Measurements from ENCODE around the gene NCF4. TPM values are rescaled to one million over a fixed set of nuclear protein-coding genes. Genes with fewer than 3 reads are reported as not detected.

NCF4 gene
- total and polyA plus RNA-seq, 9 of the 15 experiments (the other 6 are each of a cell fraction or from before 2014, with no cell fraction given), result 0.04 to 0.95 (median 0.33) TPM

GRCh38 chr22:36852056-36852973 lies 8.5 kb upstream of the NCF4 start:
- no peak for FAIRE-seq
- intact Hi-C loops (cut with micrococcal nuclease), result loop anchor here (2.0 kb wide), 1 partner anchor 70 kb away; no protein-coding TSS in a partner anchor
- ATAC-seq, result no peak
- 12% methylated on average over 6 of the region's 7 CpGs for WGBS (ENCODE audit: insufficient coverage, low coverage, missing lambda C conversion rate)
- H3K79me2 ChIP-seq (ENCODE audit: control insufficient read depth, insufficient read depth, low read length), result no peaks in the 10 kb centered on the region
- peaks cover 0 to 29% of the 10 kb centered on the region in 2 experiments; a peak in 2 of 5 replicates for H3K27me3 ChIP-seq (ENCODE audit: control insufficient read depth in 2 of 2, insufficient read depth in 2 of 2, low read length in 2 of 2)
- H2AFZ ChIP-seq (ENCODE audit: low read depth, low read length), result no peak overlapping the region
- H4K20me1 ChIP-seq (replicated peaks; ENCODE audit: control insufficient read depth, insufficient read depth, low read length), result no peaks in the 10 kb centered on the region; the same call in 1 of the 2 replicates
- no peaks in the 10 kb centered on the region for H3K9me1 ChIP-seq (ENCODE audit: control insufficient read depth, insufficient read depth, low read length)
- in situ Hi-C loops (cut with MboI), result no loop called here
- TF ChIP-seq, protein P1, sequence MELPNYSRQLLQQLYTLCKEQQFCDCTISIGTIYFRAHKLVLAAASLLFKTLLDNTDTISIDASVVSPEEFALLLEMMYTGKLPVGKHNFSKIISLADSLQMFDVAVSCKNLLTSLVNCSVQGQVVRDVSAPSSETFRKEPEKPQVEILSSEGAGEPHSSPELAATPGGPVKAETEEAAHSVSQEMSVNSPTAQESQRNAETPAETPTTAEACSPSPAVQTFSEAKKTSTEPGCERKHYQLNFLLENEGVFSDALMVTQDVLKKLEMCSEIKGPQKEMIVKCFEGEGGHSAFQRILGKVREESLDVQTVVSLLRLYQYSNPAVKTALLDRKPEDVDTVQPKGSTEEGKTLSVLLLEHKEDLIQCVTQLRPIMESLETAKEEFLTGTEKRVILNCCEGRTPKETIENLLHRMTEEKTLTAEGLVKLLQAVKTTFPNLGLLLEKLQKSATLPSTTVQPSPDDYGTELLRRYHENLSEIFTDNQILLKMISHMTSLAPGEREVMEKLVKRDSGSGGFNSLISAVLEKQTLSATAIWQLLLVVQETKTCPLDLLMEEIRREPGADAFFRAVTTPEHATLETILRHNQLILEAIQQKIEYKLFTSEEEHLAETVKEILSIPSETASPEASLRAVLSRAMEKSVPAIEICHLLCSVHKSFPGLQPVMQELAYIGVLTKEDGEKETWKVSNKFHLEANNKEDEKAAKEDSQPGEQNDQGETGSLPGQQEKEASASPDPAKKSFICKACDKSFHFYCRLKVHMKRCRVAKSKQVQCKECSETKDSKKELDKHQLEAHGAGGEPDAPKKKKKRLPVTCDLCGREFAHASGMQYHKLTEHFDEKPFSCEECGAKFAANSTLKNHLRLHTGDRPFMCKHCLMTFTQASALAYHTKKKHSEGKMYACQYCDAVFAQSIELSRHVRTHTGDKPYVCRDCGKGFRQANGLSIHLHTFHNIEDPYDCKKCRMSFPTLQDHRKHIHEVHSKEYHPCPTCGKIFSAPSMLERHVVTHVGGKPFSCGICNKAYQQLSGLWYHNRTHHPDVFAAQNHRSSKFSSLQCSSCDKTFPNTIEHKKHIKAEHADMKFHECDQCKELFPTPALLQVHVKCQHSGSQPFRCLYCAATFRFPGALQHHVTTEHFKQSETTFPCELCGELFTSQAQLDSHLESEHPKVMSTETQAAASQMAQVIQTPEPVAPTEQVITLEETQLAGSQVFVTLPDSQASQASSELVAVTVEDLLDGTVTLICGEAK (IDR thresholded peaks at IDR 0.05), result no peak
- TF ChIP-seq, protein P1 (CRISPR knock-in tag; IDR thresholded peaks at IDR 0.05), result 0 out of 2 replicates have a peak, but pooled peaks have one; percentile 16
- TF ChIP-seq NFYB (IDR thresholded peaks at IDR 0.05; ENCODE audit: extremely low read depth, insufficient read length) (peak; percentile 72), ZNF140 (CRISPR knock-in tag; IDR thresholded peaks at IDR 0.05) (no peak), ZNF12 (CRISPR knock-in tag; IDR thresholded peaks at IDR 0.05) (peak; percentile 89), XRCC5 (IDR thresholded peaks at IDR 0.05; ENCODE audit: low read depth, low read length) (no peak), TFAM (CRISPR knock-in tag; conservative IDR thresholded peaks at IDR 0.05) (no peak)
- TF ChIP-seq, protein P2, sequence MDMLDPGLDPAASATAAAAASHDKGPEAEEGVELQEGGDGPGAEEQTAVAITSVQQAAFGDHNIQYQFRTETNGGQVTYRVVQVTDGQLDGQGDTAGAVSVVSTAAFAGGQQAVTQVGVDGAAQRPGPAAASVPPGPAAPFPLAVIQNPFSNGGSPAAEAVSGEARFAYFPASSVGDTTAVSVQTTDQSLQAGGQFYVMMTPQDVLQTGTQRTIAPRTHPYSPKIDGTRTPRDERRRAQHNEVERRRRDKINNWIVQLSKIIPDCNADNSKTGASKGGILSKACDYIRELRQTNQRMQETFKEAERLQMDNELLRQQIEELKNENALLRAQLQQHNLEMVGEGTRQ (CRISPR knock-in tag; IDR thresholded peaks at IDR 0.05), result peak; percentile 84
- TF ChIP-seq, protein P3, sequence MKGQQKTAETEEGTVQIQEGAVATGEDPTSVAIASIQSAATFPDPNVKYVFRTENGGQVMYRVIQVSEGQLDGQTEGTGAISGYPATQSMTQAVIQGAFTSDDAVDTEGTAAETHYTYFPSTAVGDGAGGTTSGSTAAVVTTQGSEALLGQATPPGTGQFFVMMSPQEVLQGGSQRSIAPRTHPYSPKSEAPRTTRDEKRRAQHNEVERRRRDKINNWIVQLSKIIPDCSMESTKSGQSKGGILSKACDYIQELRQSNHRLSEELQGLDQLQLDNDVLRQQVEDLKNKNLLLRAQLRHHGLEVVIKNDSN (CRISPR knock-in tag; IDR thresholded peaks at IDR 0.05), result peak; percentile 77
- no peaks in the 10 kb centered on the region for H3K36me3 ChIP-seq (ENCODE audit: control insufficient read depth, insufficient read depth, low read length)
- no peak overlapping the region for H3K27ac ChIP-seq (ENCODE audit: extremely low read depth, low read depth, low read length)
- ChIA-PET CTCF (ENCODE audit: low intra/inter-chr PET ratio) (interaction anchor here (0.6 kb wide), 1 partner anchor 96 kb away, joined by 3 read pairs; no protein-coding TSS in a partner anchor), POLR2A (interaction anchor here (0.6 to 0.7 kb wide), 3 partner anchors 23 to 302 kb away, joined by 3 to 5 read pairs (median 4); no protein-coding TSS in a partner anchor)
- DNase-seq (ENCODE audit: extremely low read depth in 1 of 4, low spot score in 3 of 4), result peak in 2 of 4 experiments; percentile 7 to 16
- no TSS peak for BruUV-seq (replicated peaks)
- no peak overlapping the region for H3K4me3 ChIP-seq
- H3K9ac ChIP-seq (ENCODE audit: insufficient read depth in 1 of 2, low read depth in 2 of 2, low read length in 2 of 2), result no peak overlapping the region
- no peaks in the 10 kb centered on the region for H3K9me3 ChIP-seq (replicated peaks; ENCODE audit: control insufficient read depth, insufficient read depth, low read depth, low read length)
- H3K4me1 ChIP-seq (replicated peaks in 1 of 2; ENCODE audit: control insufficient read depth in 2 of 2, insufficient read depth in 2 of 2, low read length in 2 of 2), result peaks cover 0 to 6% of the 10 kb centered on the region in 2 experiments; a peak in 3 of 5 replicates
- no peak overlapping the region for H3K4me2 ChIP-seq (ENCODE audit: insufficient read depth, low read length)

All from K562 (cell line).